HepG2 (cell line): ENCODE results near the gene AMD1. TPM values are rescaled to one million over a fixed set of nuclear protein-coding genes. Genes with fewer than 3 reads are reported as not detected.
A peak's percentile ranks its signal among the peaks of the same experiment; 100 is the strongest.

Source experiments
- ATF3 ChIP-seq: sonication (generic); formaldehyde crosslinking; IDR thresholded peaks from 2 replicates; pipeline ENCODE4 v1.4.0; 2020; ENCODE audit warnings: missing genetic modification reagents
- ATF4 ChIP-seq, 2 experiments: fragments of 450-650 bp in 1 of 2; sonication (generic) in 1 of 2; formaldehyde crosslinking; IDR thresholded peaks; 2 replicates each; pipeline versions ENCODE4 v1.5.0 to v1.8.0; 2020 to 2022; ENCODE audit warnings: mild to moderate bottlenecking in 1 of 2, missing genetic modification reagents in 1 of 2
- FOSL1 ChIP-seq: sonication (generic); formaldehyde crosslinking; IDR thresholded peaks from 2 replicates; pipeline ENCODE4 v1.9.0; 2021; ENCODE audit warnings: missing genetic modification reagents, borderline replicate concordance
- HES4 ChIP-seq: sonication (generic); formaldehyde crosslinking; IDR thresholded peaks from 2 replicates; pipeline ENCODE4 v1.9.0; 2021; ENCODE audit warnings: mild to moderate bottlenecking, missing genetic modification reagents, borderline replicate concordance
- HNRNPL ChIP-seq: fragments of 200-400 bp; formaldehyde crosslinking; IDR thresholded peaks from 2 replicates; pipeline ENCODE4 v1.6.1; 2017; ENCODE audit warnings: mild to moderate bottlenecking, low read depth, low read length
- NFKBIZ ChIP-seq: IDR thresholded peaks from 2 replicates; pipeline ENCODE4 v1.6.1; 2018; ENCODE audit warnings: missing genetic modification reagents, missing compliant biosample characterization
- NR2F1 ChIP-seq, 2 experiments: fragments of 450-650 bp in 1 of 2; formaldehyde crosslinking in 1 of 2; IDR thresholded peaks; 2 replicates each; pipeline versions ENCODE4 v1.5.0 to v1.6.1; 2016 to 2020; ENCODE audit warnings: mild to moderate bottlenecking in 1 of 2, missing compliant biosample characterization in 1 of 2, missing genetic modification reagents in 1 of 2, moderate library complexity in 1 of 2
- PAWR ChIP-seq: sonication (generic); formaldehyde crosslinking; IDR thresholded peaks from 2 replicates; pipeline ENCODE4 v1.4.0; 2020; ENCODE audit warnings: missing genetic modification reagents, mild to moderate bottlenecking, borderline replicate concordance
- PRMT3 ChIP-seq: sonication (generic); formaldehyde crosslinking; IDR thresholded peaks from 2 replicates; pipeline ENCODE4 v1.8.1; 2022; ENCODE audit warnings: low read depth, mild to moderate bottlenecking, moderate library complexity, missing genetic modification reagents, borderline replicate concordance
- RAD21 ChIP-seq: fragments of 450-650 bp; formaldehyde crosslinking; IDR thresholded peaks from 2 replicates; pipeline ENCODE4 v1.5.0; 2020; ENCODE audit warnings: mild to moderate bottlenecking
- SP4 ChIP-seq: sonication (generic); formaldehyde crosslinking; IDR thresholded peaks from 2 replicates; pipeline ENCODE4 v1.8.1; 2023; ENCODE audit warnings: mild to moderate bottlenecking, missing genetic modification reagents
- SRSF1 ChIP-seq: fragments of 200-400 bp; formaldehyde crosslinking; optimal IDR thresholded peaks from 2 replicates; pipeline ENCODE3; 2017; ENCODE audit warnings: mild to moderate bottlenecking, low read depth, low read length, moderate library complexity
- ZFP36L2 ChIP-seq: sonication (generic); formaldehyde crosslinking; IDR thresholded peaks from 2 replicates; pipeline ENCODE4 v1.4.0; 2020; ENCODE audit warnings: missing genetic modification reagents
- ZGPAT ChIP-seq: IDR thresholded peaks from 2 replicates; pipeline ENCODE4 v1.6.1; 2016; ENCODE audit warnings: mild to moderate bottlenecking
- ZNF136 ChIP-seq: sonication (generic); formaldehyde crosslinking; IDR thresholded peaks from 2 replicates; pipeline ENCODE4 v1.8.1; 2022; ENCODE audit warnings: low read depth, mild to moderate bottlenecking, moderate library complexity, missing genetic modification reagents
- ZNF232 ChIP-seq: sonication (generic); formaldehyde crosslinking; IDR thresholded peaks from 2 replicates; pipeline ENCODE4 v1.4.0; 2020; ENCODE audit warnings: missing genetic modification reagents, borderline replicate concordance
- ZNF780A ChIP-seq: sonication (generic); formaldehyde crosslinking; IDR thresholded peaks from 2 replicates; pipeline ENCODE4 v1.8.0; 2022; ENCODE audit warnings: mild to moderate bottlenecking, missing genetic modification reagents, moderate library complexity
- polyA plus RNA-seq, 8 experiments: library from polyadenylated mRNA; depleted of rRNA in 3 of 8; stranded (reverse) in 7 of 8; unstranded in 1 of 8; fragments of >200 nt; fragmentation: Illumina TruSeq in 4 of 8; extraction: Trizol in 4 of 8; gene quantifications; 2 replicates each; pipeline versions ENCODE4 v1.2.1 to v1.2.3, GENCODE V29; 2011 to 2016; ENCODE audit warnings: low read depth in 4 of 8, missing spikeins in 1 of 8, mixed read lengths in 1 of 8; ENCODE audit not compliant: insufficient read depth in 1 of 8
- total RNA-seq, 5 experiments: library from RNA; depleted of rRNA; stranded (reverse); fragments of >200 nt; fragmentation: Illumina TruSeq; extraction: Trizol; gene quantifications; 2 replicates each; pipeline ENCODE4 v1.2.3, GENCODE V29; 2016; ENCODE audit warnings: low read depth in 1 of 5
- TF ChIP-seq, protein P1 (sequence below): sonication (generic); formaldehyde crosslinking; IDR thresholded peaks from 2 replicates; pipeline ENCODE4 v1.5.0; 2020; ENCODE audit warnings: missing genetic modification reagents
- TF ChIP-seq, protein P2 (sequence below): sonication (generic); formaldehyde crosslinking; IDR thresholded peaks from 2 replicates; pipeline ENCODE4 v1.4.0; 2020; ENCODE audit warnings: missing genetic modification reagents, borderline replicate concordance
- TF ChIP-seq, protein P3 (sequence below): sonication (generic); formaldehyde crosslinking; IDR thresholded peaks from 2 replicates; pipeline ENCODE4 v1.4.0; 2020; ENCODE audit warnings: missing genetic modification reagents, low read depth, mild to moderate bottlenecking, borderline replicate concordance

Gene AMD1
- total and polyA plus RNA-seq, 2 of the 13 experiments (the other 11 are each of a cell fraction or from before 2014, with no cell fraction given): 108 to 123 TPM

DNA sequence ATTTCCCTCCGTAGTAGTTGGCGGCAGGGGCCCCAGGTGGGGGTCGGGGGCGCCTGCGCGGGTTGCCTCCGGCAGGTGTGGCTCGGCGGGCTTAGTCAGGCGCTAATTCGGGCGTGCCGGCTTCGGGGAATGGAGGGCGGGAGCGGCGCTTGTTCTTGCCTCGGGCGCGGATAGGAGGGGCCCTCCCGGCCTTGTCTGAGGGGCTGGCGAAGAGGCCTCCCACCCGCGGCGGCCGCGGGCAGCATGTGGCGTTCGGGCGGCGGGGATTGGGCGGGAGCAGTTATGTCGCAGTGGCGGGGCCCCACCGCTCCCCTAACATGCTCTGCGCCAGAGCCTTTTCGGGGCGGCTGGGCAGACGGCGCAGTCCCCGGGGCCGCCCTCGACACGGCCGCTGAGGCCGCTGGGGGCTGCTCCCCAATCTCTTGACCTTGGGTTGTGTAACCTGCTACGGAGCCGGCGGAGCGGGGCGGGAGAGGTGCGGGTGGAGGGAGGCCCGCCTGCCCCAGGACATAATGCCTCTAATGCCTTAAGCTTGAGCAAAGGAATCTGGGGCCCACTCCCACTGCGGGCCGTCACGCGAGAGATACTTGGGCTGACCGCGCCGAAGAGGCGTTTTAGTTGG lies 1.1 kb downstream of the AMD1 start (continued):
- TF ChIP-seq, protein P1, sequence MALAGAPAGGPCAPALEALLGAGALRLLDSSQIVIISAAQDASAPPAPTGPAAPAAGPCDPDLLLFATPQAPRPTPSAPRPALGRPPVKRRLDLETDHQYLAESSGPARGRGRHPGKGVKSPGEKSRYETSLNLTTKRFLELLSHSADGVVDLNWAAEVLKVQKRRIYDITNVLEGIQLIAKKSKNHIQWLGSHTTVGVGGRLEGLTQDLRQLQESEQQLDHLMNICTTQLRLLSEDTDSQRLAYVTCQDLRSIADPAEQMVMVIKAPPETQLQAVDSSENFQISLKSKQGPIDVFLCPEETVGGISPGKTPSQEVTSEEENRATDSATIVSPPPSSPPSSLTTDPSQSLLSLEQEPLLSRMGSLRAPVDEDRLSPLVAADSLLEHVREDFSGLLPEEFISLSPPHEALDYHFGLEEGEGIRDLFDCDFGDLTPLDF (CRISPR knock-in tag): peak; percentile 32; the same call in 1 of the 2 replicates
- TF ChIP-seq ATF3 (CRISPR knock-in tag) (0 out of 2 replicates have a peak, but pooled peaks have one; percentile 9), ZNF232 (peak; percentile 24; the same call in 1 of the 2 replicates), ATF4 (CRISPR knock-in tag; IDR thresholded peaks at IDR 0.05) (peak in 1 of 2 experiments; percentile 50; a peak in 1 of 4 replicates), ZFP36L2 (CRISPR knock-in tag) (no peak), PRMT3 (CRISPR knock-in tag) (no peak), NR2F1 (CRISPR knock-in tag; IDR thresholded peaks at IDR 0.05) (no peak), NFKBIZ (CRISPR knock-in tag) (no peak), ZGPAT (peak; percentile 19; the same call in 1 of the 2 replicates), HES4 (CRISPR knock-in tag) (no peak), SP4 (CRISPR knock-in tag) (peak; percentile 45), ZNF136 (CRISPR knock-in tag) (no peak), RAD21 (CRISPR knock-in tag) (peak; percentile 46; the same call in 1 of the 2 replicates), FOSL1 (CRISPR knock-in tag) (peak; percentile 37; the same call in 1 of the 2 replicates), SRSF1 (peak; percentile 71), ZNF780A (no peak), PAWR (CRISPR knock-in tag) (0 out of 2 replicates have a peak, but pooled peaks have one; percentile 7), HNRNPL (peak; percentile 47; the same call in 1 of the 2 replicates)
- TF ChIP-seq, protein P2, sequence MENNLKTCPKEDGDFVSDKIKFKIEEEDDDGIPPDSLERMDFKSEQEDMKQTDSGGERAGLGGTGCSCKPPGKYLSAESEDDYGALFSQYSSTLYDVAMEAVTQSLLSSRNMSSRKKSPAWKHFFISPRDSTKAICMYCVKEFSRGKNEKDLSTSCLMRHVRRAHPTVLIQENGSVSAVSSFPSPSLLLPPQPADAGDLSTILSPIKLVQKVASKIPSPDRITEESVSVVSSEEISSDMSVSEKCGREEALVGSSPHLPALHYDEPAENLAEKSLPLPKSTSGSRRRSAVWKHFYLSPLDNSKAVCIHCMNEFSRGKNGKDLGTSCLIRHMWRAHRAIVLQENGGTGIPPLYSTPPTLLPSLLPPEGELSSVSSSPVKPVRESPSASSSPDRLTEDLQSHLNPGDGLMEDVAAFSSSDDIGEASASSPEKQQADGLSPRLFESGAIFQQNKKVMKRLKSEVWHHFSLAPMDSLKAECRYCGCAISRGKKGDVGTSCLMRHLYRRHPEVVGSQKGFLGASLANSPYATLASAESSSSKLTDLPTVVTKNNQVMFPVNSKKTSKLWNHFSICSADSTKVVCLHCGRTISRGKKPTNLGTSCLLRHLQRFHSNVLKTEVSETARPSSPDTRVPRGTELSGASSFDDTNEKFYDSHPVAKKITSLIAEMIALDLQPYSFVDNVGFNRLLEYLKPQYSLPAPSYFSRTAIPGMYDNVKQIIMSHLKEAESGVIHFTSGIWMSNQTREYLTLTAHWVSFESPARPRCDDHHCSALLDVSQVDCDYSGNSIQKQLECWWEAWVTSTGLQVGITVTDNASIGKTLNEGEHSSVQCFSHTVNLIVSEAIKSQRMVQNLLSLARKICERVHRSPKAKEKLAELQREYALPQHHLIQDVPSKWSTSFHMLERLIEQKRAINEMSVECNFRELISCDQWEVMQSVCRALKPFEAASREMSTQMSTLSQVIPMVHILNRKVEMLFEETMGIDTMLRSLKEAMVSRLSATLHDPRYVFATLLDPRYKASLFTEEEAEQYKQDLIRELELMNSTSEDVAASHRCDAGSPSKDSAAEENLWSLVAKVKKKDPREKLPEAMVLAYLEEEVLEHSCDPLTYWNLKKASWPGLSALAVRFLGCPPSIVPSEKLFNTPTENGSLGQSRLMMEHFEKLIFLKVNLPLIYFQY: no peak
- TF ChIP-seq, protein P3, sequence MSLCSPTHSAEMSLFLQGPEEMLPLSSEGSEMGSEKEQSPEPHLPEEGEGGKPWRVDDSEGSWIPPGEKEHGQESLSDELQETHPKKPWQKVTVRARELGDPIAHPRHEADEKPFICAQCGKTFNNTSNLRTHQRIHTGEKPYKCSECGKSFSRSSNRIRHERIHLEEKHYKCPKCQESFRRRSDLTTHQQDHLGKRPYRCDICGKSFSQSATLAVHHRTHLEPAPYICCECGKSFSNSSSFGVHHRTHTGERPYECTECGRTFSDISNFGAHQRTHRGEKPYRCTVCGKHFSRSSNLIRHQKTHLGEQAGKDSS (CRISPR knock-in tag): 0 out of 2 replicates have a peak, but pooled peaks have one; percentile 6
